Right renal cortex interstitium (tissue), 3 donors: ENCODE measurements around the gene PADI6. TPM values are rescaled to one million over a fixed set of nuclear protein-coding genes. Genes with fewer than 3 reads are reported as not detected.

Source experiments
- DNase-seq, 3 donors: peaks; one replicate each; pipeline ENCODE4 v3.0.0-alpha.2; 2013; ENCODE audit warnings: low read depth in 3 of 3, low spot score in 2 of 3
- polyA plus RNA-seq, 3 donors: library from polyadenylated mRNA; unstranded; fragments of 120-200 nt; gene quantifications; one replicate each; pipeline ENCODE4 v1.2.1, GENCODE V29; 2013; ENCODE audit not compliant: insufficient read length in 3 of 3

The PADI6 gene
- polyA plus RNA-seq, 3 donors, result not detected

- DNase-seq, result no peak
These were observed 60.4 kb downstream of the PADI6 start for GRCh38 chr1:17432412-17432811.

GRCh38 chr1:17433261-17433660 is 61.3 kb downstream of the PADI6 start:
- DNase-seq, result no peak

GRCh38 chr1:17434016-17434415 is 62.0 kb downstream of the PADI6 start:
- no peak for DNase-seq

DNA sequence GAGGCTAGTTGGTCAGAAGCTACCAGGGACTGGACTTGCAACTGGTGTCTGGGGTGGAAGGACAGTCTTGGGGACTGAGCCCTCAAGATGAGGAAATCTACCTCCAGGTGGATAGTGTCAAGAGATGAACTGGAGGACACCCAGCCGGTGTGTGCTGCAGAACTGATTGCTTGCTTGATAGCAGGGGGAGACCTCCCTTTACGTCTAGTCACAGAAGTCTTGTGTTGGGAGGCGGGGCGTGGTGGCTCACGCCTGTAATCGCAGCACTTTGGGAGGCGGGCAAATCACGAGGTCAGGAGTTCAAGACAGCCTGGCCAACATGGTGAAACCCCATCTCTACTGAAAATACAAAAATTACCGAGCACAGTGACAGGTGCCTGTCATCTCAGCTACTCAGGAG is 62.6 kb downstream of the PADI6 start:
- DNase-seq, result no peak

DNA sequence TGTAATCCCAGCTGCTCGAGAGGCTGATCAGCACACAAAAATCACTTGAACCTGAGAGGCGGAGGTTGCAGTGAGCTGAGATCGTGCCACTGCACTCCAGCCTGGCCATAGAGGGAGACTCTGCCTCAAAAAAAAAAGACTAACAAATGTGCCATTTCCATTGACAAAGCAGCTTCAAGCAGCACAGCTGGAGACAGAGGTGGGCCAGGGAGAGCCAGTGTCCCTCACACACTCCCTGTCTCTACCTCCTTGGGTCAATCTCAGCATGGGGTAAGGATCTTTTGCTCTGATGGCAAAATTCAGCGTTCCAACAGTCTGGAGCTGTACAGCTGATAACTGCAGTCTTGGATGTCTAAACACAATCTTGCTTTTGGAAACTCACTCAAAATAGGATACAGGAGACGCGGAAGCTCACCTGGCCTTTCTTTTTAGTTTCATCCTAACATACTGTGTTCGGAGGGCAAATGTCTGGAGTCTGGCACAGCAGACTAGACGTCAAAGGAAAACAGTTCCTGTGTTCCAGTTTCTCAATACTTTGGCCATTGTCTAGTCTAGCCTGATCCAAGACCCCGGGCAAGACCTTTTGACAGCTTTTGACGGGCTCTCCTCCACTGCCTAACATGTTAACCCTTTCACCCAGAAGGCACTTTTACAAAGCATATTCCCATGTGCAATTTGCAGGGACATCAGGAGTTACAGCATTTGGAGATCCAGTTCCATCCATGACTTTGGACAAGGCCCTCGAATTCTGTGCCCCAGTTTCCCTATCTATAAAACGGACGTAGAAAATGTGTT is 64.6 kb downstream of the PADI6 start:
- no peak for DNase-seq

DNA sequence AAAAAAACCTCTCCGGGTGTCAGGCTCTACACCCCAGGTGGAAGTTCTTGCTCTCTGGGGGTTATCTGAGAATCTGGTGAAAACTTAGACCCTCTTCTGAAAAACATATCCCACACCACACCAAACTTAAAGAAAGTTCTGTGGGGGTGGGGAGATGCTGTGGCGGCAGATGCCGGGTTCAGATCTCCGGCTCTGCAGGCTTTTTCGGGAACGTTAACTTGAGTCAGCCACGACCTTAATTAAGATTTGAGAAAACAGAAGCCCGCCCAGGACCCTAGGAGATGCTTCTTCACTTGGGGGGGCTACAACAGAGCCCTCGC is 65.2 kb downstream of the PADI6 start:
- DNase-seq, result no peak

DNA sequence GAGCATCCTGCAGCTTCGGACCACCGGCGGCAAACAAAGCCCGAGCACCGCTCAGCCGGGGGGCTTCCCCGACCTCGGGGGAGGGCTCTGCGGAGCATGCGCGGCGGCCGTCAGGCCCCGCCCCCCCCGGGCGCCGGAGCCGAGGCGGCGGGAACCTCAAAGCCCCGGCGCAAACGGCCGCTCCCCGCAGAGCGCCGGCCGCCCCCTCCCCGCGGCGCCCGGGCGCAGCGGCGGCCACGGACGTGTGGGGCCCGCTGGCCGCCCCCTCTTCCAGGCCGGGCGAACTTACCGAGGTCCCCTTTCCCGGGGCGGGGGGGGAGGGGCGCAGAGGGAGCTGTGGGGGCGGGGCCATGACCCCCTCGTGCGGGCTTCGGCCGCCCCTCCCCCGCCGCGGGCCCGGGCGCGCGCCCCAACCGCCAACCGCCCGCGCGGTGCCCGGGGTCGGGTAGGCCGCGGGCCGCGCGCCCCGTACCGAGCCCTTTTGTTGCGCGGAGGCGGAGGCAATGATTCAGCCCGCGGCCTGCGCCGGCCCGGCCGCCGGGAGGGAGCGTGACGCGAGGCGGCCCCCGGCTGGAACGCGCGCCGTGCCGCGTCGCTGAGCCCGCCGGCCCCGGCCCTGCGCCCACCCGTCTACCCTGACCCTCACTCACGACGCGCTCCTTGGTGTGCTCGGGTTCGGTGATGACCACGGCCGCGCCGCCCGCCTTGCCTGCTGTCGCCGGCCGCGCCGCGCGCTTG is 65.8 kb downstream of the PADI6 start:
- no peak for DNase-seq

- no peak for DNase-seq
These were observed 66.6 kb downstream of the PADI6 start for GRCh38 chr1:17438318-17439249.

- DNase-seq, result no peak
These were observed 67.5 kb downstream of the PADI6 start, which contains the start of gene RCC2 for GRCh38 chr1:17439250-17440073. TSS of gene RCC2 (minus strand) at chr1:17439677. CDS start at chr1:17438514, 1,163 bp downstream.

DNA sequence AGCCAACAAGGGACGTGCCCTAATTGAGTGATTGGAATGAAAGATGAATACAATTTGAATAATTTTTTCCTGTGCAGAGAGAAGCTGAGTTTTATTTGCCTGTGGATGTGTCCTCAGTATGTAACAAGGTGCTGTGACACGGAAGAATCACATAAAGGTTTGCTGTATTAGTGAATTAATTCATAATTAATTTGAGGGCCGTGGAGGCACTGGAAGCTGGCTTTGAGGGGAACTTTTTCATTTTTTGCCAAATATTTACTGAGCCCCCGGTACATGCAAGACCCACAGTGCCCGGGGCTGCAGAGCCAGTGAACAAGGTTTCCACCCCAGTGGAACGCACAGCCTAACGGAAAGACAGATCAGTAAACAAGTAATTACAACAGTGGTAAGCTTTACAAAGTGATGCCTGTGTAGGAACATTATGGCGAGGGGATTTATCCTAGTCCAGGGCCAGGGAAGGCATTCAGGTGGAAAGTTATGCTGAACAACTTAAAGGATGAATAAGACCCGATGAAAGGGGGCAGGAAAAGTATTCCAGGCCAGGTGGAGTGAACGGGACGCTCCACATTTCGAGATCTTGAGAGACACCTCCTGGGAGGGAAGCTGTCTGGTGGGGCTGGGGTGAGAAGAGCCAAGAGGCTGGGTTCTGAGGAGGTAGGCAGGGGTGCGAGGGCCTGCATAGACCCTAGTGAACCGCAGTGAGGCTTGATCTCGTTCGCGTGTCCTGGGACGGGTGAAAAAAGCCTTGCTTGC is 68.3 kb downstream of the PADI6 start:
- no peak for DNase-seq

DNA sequence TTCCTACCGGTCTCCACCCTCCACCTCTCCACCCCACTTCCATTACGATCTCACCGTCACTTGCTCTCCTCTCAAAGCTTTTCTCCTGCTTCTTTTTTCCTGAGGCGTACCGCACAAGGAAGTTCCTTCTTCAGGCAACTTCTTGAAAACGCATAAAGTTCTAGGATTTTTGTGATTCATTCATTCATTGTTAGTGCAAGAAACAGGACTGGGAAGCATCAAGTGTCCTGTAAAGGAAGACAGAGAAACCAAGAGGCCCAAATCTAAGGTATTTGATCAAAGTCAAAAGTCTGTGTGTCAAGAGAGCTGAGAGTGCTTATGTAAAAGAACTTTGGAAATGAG is 68.8 kb downstream of the PADI6 start:
- DNase-seq, result no peak

GRCh38 chr1:17441265-17441992 is 69.4 kb downstream of the PADI6 start:
- DNase-seq, result no peak

DNA sequence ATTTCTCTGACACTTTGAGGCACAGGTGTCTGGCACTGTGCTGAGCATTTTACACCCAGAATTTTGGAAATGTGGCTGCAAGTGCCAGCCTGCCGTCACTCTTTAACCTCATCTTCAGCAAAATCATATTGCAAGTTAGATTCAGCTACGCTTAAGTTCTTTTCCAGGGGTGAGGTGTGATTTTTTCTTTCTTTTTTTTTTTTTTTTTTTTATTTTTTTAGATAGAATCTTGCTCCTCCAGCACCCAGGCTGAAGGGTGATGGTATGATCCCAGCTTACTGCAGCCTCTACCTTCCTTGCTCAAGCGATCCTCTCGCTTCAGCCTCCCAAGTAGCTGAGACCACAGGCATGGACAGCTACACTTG is 70.0 kb downstream of the PADI6 start:
- no peak for DNase-seq

GRCh38 chr1:17442841-17443240 is 70.8 kb downstream of the PADI6 start:
- DNase-seq, result no peak

GRCh38 chr1:17447501-17447992 is 75.6 kb downstream of the PADI6 start:
- DNase-seq, result no peak
